ENCODE results near the gene PAX5.

The PAX5 gene

GRCh38 chr9:36793277-36793676 is 240.8 kb downstream of the PAX5 start:
- Histone ChIP-seq H2AFZ (ENCODE audit: low read length) (no peak overlapping the region), H3K4me1 (ENCODE audit: control insufficient read depth in 2 of 2, insufficient read depth in 1 of 2, low read depth in 1 of 2, low read length in 2 of 2) (peaks cover 0 to 4% of the 10 kb centered on the region in 2 donors), H2BK120ac (ENCODE audit: low read depth, low read length) (no peak overlapping the region), H2BK5ac (ENCODE audit: low read length) (no peak overlapping the region), H2AK5ac (ENCODE audit: low read depth, low read length) (no peak overlapping the region), H2BK12ac (ENCODE audit: low read length) (no peak overlapping the region), H3K18ac (ENCODE audit: low read length) (no peak overlapping the region), H4K91ac (ENCODE audit: low read depth, low read length, poor library complexity) (no peak overlapping the region), H3K79me1 (ENCODE audit: low read depth, low read length) (no peaks in the 10 kb centered on the region), H2BK15ac (ENCODE audit: low read length) (no peak overlapping the region), H3K23ac (ENCODE audit: low read depth, low read length, poor library complexity) (no peak overlapping the region), H3K14ac (ENCODE audit: low read length) (no peak overlapping the region), H3K36me3 (replicated peaks in 1 of 2; ENCODE audit: control insufficient read depth in 2 of 2, insufficient read depth in 2 of 2, low read length in 2 of 2) (no peaks in the 10 kb centered on the region), H3K4ac (ENCODE audit: low read length) (no peak overlapping the region), H3K4me2 (ENCODE audit: insufficient read depth, low read length, poor library complexity, severe bottlenecking) (no peak overlapping the region), H3K4me3 (ENCODE audit: low read length in 2 of 2) (no peak overlapping the region), H3K9ac (ENCODE audit: low read depth, low read length, poor library complexity) (no peak overlapping the region), H3K27me3 (ENCODE audit: control insufficient read depth in 3 of 3, insufficient read depth in 3 of 3, low read depth in 1 of 3, low read length in 3 of 3) (no peaks in the 10 kb centered on the region), H3K9me3 (replicated peaks in 1 of 2; ENCODE audit: control insufficient read depth in 2 of 2, insufficient read depth in 1 of 2, low read depth in 1 of 2, low read length in 2 of 2) (peaks cover 3 to 12% of the 10 kb centered on the region in 2 donors), H4K8ac (ENCODE audit: low read depth, low read length) (no peak overlapping the region), H3K27ac (replicated peaks; ENCODE audit: low read length) (no peak overlapping the region)
- DNase-seq (ENCODE audit: low spot score) = no peak
- no CpG with 5 or more reads among the region's 2 CpGs for WGBS, 2 donors (ENCODE audit: extremely low coverage in 2 of 2, insufficient read length in 2 of 2, insufficient replicate concordance in 1 of 2)

- DNase-seq (ENCODE audit: low spot score) = no peak
- no peak overlapping the region for H3K4me3 ChIP-seq (ENCODE audit: low read length in 2 of 2)
- H4K8ac ChIP-seq (ENCODE audit: low read depth, low read length) = no peak overlapping the region
Observed at GRCh38 chr9:36791222-36791950, 242.7 kb downstream of the PAX5 start.

GRCh38 chr9:36789886-36790285 is 244.2 kb downstream of the PAX5 start:
- Histone ChIP-seq H3K36me3 (replicated peaks in 1 of 2; ENCODE audit: control insufficient read depth in 2 of 2, insufficient read depth in 2 of 2, low read length in 2 of 2) (no peaks in the 10 kb centered on the region), H3K4me1 (ENCODE audit: control insufficient read depth in 2 of 2, insufficient read depth in 1 of 2, low read depth in 1 of 2, low read length in 2 of 2) (peaks cover 0 to 4% of the 10 kb centered on the region in 2 donors), H3K4me3 (ENCODE audit: low read length in 2 of 2) (no peak overlapping the region), H3K4ac (ENCODE audit: low read length) (no peak overlapping the region), H4K91ac (ENCODE audit: low read depth, low read length, poor library complexity) (no peak overlapping the region), H3K14ac (ENCODE audit: low read length) (no peak overlapping the region), H3K9ac (ENCODE audit: low read depth, low read length, poor library complexity) (no peak overlapping the region), H2BK5ac (ENCODE audit: low read length) (no peak overlapping the region), H3K9me3 (replicated peaks in 1 of 2; ENCODE audit: control insufficient read depth in 2 of 2, insufficient read depth in 1 of 2, low read depth in 1 of 2, low read length in 2 of 2) (peaks cover 3 to 12% of the 10 kb centered on the region in 2 donors), H2BK12ac (ENCODE audit: low read length) (no peak overlapping the region), H3K23ac (ENCODE audit: low read depth, low read length, poor library complexity) (no peak overlapping the region), H3K4me2 (ENCODE audit: insufficient read depth, low read length, poor library complexity, severe bottlenecking) (no peak overlapping the region), H3K18ac (ENCODE audit: low read length) (no peak overlapping the region), H2AK5ac (ENCODE audit: low read depth, low read length) (no peak overlapping the region), H3K79me1 (ENCODE audit: low read depth, low read length) (no peaks in the 10 kb centered on the region), H2BK15ac (ENCODE audit: low read length) (no peak overlapping the region), H4K8ac (ENCODE audit: low read depth, low read length) (no peak overlapping the region), H3K27me3 (ENCODE audit: control insufficient read depth in 3 of 3, insufficient read depth in 3 of 3, low read depth in 1 of 3, low read length in 3 of 3) (peaks cover 0 to 6% (median 0%) of the 10 kb centered on the region in 3 experiments), H3K27ac (replicated peaks; ENCODE audit: low read length) (no peak overlapping the region), H2AFZ (ENCODE audit: low read length) (no peak overlapping the region), H2BK120ac (ENCODE audit: low read depth, low read length) (no peak overlapping the region)
- WGBS, 2 donors (ENCODE audit: extremely low coverage in 2 of 2, insufficient read length in 2 of 2, insufficient replicate concordance in 1 of 2) = no CpG with 5 or more reads among the region's 3 CpGs
- no peak for DNase-seq (ENCODE audit: low spot score)

More at GRCh38 chr9:36791222-36791950, 242.7 kb downstream of the PAX5 start:
- Histone ChIP-seq H3K27me3 (ENCODE audit: control insufficient read depth in 3 of 3, insufficient read depth in 3 of 3, low read depth in 1 of 3, low read length in 3 of 3) (peaks cover 0 to 3% (median 0%) of the 10 kb centered on the region in 3 experiments), H2AK5ac (ENCODE audit: low read depth, low read length) (no peak overlapping the region), H3K27ac (replicated peaks; ENCODE audit: low read length) (no peak overlapping the region), H3K14ac (ENCODE audit: low read length) (no peak overlapping the region), H3K23ac (ENCODE audit: low read depth, low read length, poor library complexity) (no peak overlapping the region), H3K4me1 (ENCODE audit: control insufficient read depth in 2 of 2, insufficient read depth in 1 of 2, low read depth in 1 of 2, low read length in 2 of 2) (peaks cover 0 to 4% of the 10 kb centered on the region in 2 donors), H3K36me3 (replicated peaks in 1 of 2; ENCODE audit: control insufficient read depth in 2 of 2, insufficient read depth in 2 of 2, low read length in 2 of 2) (no peaks in the 10 kb centered on the region), H4K91ac (ENCODE audit: low read depth, low read length, poor library complexity) (peak overlapping the region; percentile 41), H3K4me2 (ENCODE audit: insufficient read depth, low read length, poor library complexity, severe bottlenecking) (no peak overlapping the region), H3K79me1 (ENCODE audit: low read depth, low read length) (no peaks in the 10 kb centered on the region), H2AFZ (ENCODE audit: low read length) (no peak overlapping the region), H2BK5ac (ENCODE audit: low read length) (no peak overlapping the region), H3K9ac (ENCODE audit: low read depth, low read length, poor library complexity) (no peak overlapping the region), H2BK12ac (ENCODE audit: low read length) (no peak overlapping the region), H2BK120ac (ENCODE audit: low read depth, low read length) (no peak overlapping the region), H3K9me3 (replicated peaks in 1 of 2; ENCODE audit: control insufficient read depth in 2 of 2, insufficient read depth in 1 of 2, low read depth in 1 of 2, low read length in 2 of 2) (peaks cover 3 to 12% of the 10 kb centered on the region in 2 donors), H3K18ac (ENCODE audit: low read length) (peak overlapping the region; percentile 42), H3K4ac (ENCODE audit: low read length) (no peak overlapping the region), H2BK15ac (ENCODE audit: low read length) (no peak overlapping the region)
- WGBS, 2 donors (ENCODE audit: extremely low coverage in 2 of 2, insufficient read length in 2 of 2, insufficient replicate concordance in 1 of 2) = no CpG with 5 or more reads among the region's 9 CpGs

GRCh38 chr9:36788534-36788933 is 245.5 kb downstream of the PAX5 start:
- H4K8ac ChIP-seq (ENCODE audit: low read depth, low read length) = no peak overlapping the region
- H3K9me3 ChIP-seq (replicated peaks in 1 of 2; ENCODE audit: control insufficient read depth in 2 of 2, insufficient read depth in 1 of 2, low read depth in 1 of 2, low read length in 2 of 2) = peaks cover 3 to 5% of the 10 kb centered on the region in 2 donors
- H3K4me3 ChIP-seq (ENCODE audit: low read length in 2 of 2) = peak overlapping the region in 1 of 2 donors; percentile 49
- H3K36me3 ChIP-seq (replicated peaks in 1 of 2; ENCODE audit: control insufficient read depth in 2 of 2, insufficient read depth in 2 of 2, low read length in 2 of 2) = no peaks in the 10 kb centered on the region
- no peak overlapping the region for H3K18ac ChIP-seq (ENCODE audit: low read length)
- no peak overlapping the region for H2AFZ ChIP-seq (ENCODE audit: low read length)
- no peak overlapping the region for H2BK15ac ChIP-seq (ENCODE audit: low read length)
- no peak overlapping the region for H3K9ac ChIP-seq (ENCODE audit: low read depth, low read length, poor library complexity)
- peaks cover 0 to 4% of the 10 kb centered on the region in 2 donors for H3K4me1 ChIP-seq (ENCODE audit: control insufficient read depth in 2 of 2, insufficient read depth in 1 of 2, low read depth in 1 of 2, low read length in 2 of 2)
- no peak overlapping the region for H3K23ac ChIP-seq (ENCODE audit: low read depth, low read length, poor library complexity)
- no peak overlapping the region for H2BK120ac ChIP-seq (ENCODE audit: low read depth, low read length)
- no peak overlapping the region for H3K4me2 ChIP-seq (ENCODE audit: insufficient read depth, low read length, poor library complexity, severe bottlenecking)
- H3K14ac ChIP-seq (ENCODE audit: low read length) = no peak overlapping the region
- H3K27me3 ChIP-seq (ENCODE audit: control insufficient read depth in 3 of 3, insufficient read depth in 3 of 3, low read depth in 1 of 3, low read length in 3 of 3) = peaks cover 0 to 10% (median 0%) of the 10 kb centered on the region in 3 experiments
- H2BK12ac ChIP-seq (ENCODE audit: low read length) = no peak overlapping the region
- H2AK5ac ChIP-seq (ENCODE audit: low read depth, low read length) = no peak overlapping the region
- no peak overlapping the region for H4K91ac ChIP-seq (ENCODE audit: low read depth, low read length, poor library complexity)
- H3K79me1 ChIP-seq (ENCODE audit: low read depth, low read length) = no peaks in the 10 kb centered on the region
- H3K4ac ChIP-seq (ENCODE audit: low read length) = no peak overlapping the region
- no peak overlapping the region for H2BK5ac ChIP-seq (ENCODE audit: low read length)
- no peak overlapping the region for H3K27ac ChIP-seq (replicated peaks; ENCODE audit: low read length)
- no peak for DNase-seq (ENCODE audit: low spot score)
- WGBS, 2 donors (ENCODE audit: extremely low coverage in 2 of 2, insufficient read length in 2 of 2, insufficient replicate concordance in 1 of 2) = no CpG with 5 or more reads among the region's 5 CpGs
